CD4-positive, alpha-beta T cell treated with Interleukin-12 subunit alpha and Interleukin-12 subunit beta, for 1 hour (primary cell): ENCODE data around the gene AK8.
"Not testable (repeated sequence)": the region's sequence is repeated elsewhere in the genome, so short reads cannot be mapped to it uniquely, and the experiment has no call there.

Experiments
- DNase-seq: peaks from one replicate; pipeline ENCODE4 v3.0.0-alpha.2; 2020

Gene AK8

GRCh38 chr9:132740526-132741309 is 137.4 kb downstream of the AK8 start:
- no peak for DNase-seq

GRCh38 chr9:132739710-132740310 is 138.3 kb downstream of the AK8 start:
- DNase-seq, result no peak

GRCh38 chr9:132733260-132733815 is 144.7 kb downstream of the AK8 start:
- DNase-seq, result no peak

- DNase-seq, result no peak
Measured at GRCh38 chr9:132732326-132733259, 145.5 kb downstream of the AK8 start.

GRCh38 chr9:132731230-132731629 is 146.9 kb downstream of the AK8 start:
- no peak for DNase-seq

GRCh38 chr9:132730054-132731033 is 147.7 kb downstream of the AK8 start:
- DNase-seq, result no peak

GRCh38 chr9:132729235-132729890 is 148.7 kb downstream of the AK8 start:
- no peak for DNase-seq

GRCh38 chr9:132728497-132728896 is 149.6 kb downstream of the AK8 start:
- DNase-seq, result no peak

- no peak for DNase-seq
Measured at GRCh38 chr9:132728071-132728470, 150.0 kb downstream of the AK8 start.

- no peak for DNase-seq
Measured at GRCh38 chr9:132726576-132727130, 151.4 kb downstream of the AK8 start.

GRCh38 chr9:132725306-132725705 is 152.8 kb downstream of the AK8 start:
- no peak for DNase-seq

GRCh38 chr9:132723809-132724208 is 154.3 kb downstream of the AK8 start:
- DNase-seq, result no peak

- DNase-seq, result no peak
Measured at GRCh38 chr9:132722564-132723065, 155.5 kb downstream of the AK8 start.

- DNase-seq, result no peak
Measured at GRCh38 chr9:132721661-132722060, 156.4 kb downstream of the AK8 start.

GRCh38 chr9:132718381-132718928 is 159.6 kb downstream of the AK8 start:
- DNase-seq, result not testable (repeated sequence)

- DNase-seq, result no peak
Measured at GRCh38 chr9:132717326-132717945, 160.6 kb downstream of the AK8 start.

- DNase-seq, result no peak
Measured at GRCh38 chr9:132716007-132716406, 162.1 kb downstream of the AK8 start.

GRCh38 chr9:132712753-132713152 is 165.3 kb downstream of the AK8 start:
- no peak for DNase-seq

- DNase-seq, result no peak
Measured at GRCh38 chr9:132711846-132712245, 166.2 kb downstream of the AK8 start.

GRCh38 chr9:132711152-132711551 is 166.9 kb downstream of the AK8 start:
- DNase-seq, result not testable (repeated sequence)
